ENCODE data around the gene ESYT1. TPM values are rescaled to one million over a fixed set of nuclear protein-coding genes. Genes with fewer than 3 reads are reported as not detected.

Gene ESYT1
- total and polyA plus RNA-seq, 4 experiments from 2014 or later: 249 to 690 (median 326) TPM

DNA sequence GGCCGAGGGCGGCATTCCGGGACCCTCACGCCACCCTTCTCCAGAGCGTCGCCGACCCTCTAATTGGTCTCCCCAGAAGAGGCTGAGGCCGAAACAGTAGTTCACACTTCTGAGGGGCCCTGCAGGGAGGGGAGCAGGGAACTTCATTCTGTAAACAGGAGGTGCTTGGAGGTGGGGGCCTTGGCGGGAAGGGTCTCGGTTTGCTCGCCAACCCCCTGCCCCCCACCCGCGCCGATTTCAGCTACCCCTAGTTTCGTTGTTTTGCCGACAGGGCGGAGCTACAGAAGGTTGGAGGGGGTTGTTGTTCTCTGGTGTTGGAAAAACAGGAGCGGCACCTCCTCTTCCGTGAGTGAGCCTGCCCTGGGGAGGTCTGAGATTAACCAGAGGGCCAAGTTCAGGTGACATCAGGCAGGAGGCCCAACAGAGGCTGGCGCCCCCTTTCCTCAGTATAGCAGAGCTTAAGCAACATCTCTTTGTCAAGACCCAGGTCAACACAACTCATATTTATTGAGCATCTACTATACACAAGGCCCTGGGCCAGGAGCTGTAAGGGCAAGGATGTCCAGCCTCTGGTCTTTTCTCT lies 47.4 kb upstream of the ESYT1 start:
- peak overlapping the region; percentile 49 to 90 (median 84) for H3K4me3 Mint-ChIP-seq
- no peaks in the 10 kb centered on the region for H3K36me3 ChIP-seq (ENCODE audit: insufficient read depth, low read length)

DNA sequence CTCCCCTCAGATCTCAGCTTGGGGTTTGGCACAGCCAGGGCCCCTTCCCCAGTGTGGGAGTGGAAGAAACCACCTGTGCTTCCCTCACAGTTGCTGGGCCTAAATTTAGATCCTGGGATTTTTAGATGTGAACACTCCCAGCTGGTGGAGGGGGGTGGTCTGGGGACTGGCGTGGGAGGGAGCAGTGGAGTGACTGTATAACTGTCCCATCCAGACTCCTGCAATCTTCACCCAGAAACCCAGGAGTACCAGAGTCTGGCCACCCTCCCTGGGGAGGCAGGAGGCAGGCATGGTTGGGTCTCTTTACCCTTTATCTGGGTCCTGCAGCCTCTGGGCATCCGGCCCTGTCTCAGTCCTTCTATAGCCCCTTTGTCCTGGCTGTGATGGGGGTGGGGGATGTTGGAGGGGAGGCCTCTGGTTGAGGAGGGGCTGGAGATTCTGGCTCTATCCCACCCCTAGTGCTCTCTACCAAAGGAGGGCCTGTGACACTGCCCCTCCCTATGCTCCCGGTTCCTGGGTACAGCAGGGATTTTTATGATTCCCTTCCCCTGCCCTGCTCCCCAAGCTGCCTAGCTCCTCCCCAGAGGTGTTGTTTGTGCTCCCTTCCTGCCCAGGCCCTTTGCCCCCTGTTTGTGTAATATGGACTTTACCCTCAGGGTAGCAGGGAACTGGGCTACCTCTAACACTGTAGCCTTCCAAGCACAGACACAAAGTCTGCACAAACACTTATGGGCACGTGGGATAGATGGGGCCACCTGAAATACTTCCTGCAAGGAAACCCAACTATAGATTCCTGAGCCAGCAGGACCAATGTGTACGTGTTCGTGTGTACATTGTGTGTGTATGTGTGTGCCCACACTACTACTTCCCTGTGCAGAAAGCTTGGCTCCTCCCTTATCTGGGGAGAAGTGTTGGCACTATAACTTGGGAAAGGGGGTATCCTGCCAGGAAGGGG lies 46.4 kb upstream of the ESYT1 start:
- H3K9me3 Mint-ChIP-seq: no peaks in the 10 kb centered on the region
- intact Hi-C loops (cut with micrococcal nuclease): no loop called here
- peak overlapping the region in 1 of 7 donors; percentile 76 for H3K27ac Mint-ChIP-seq
- Histone ChIP-seq H3K27ac (ENCODE audit: low read depth, low read length) (no peak overlapping the region), H3K36me3 (ENCODE audit: insufficient read depth, low read length) (no peaks in the 10 kb centered on the region), H3K4me3 (ENCODE audit: low read length in 2 of 2) (no peak overlapping the region), H3K9me3 (ENCODE audit: control insufficient read depth in 1 of 2, low read length in 2 of 2) (no peaks in the 10 kb centered on the region), H3K4me1 (ENCODE audit: insufficient read depth, low read length) (peaks cover 20% of the 10 kb centered on the region), H3K27me3 (ENCODE audit: insufficient read depth, low read length) (peaks cover 6% of the 10 kb centered on the region)
- H3K27me3 Mint-ChIP-seq: peaks cover 0 to 3% of the 10 kb centered on the region in 2 donors
- ChIA-PET POLR2A (ENCODE audit: partially characterized antibody) (interaction anchor here (0.6 to 6.1 kb wide), 5 partner anchors 21 to 108 kb away, joined by 3 to 70 read pairs (median 6); partner anchors contain the start of genes PA2G4, RAB5B, RPL41 and ZC3H10), CTCF (ENCODE audit: partially characterized antibody) (interaction anchor here (0.6 to 2.2 kb wide), 4 partner anchors 23 to 60 kb away, joined by 3 to 8 read pairs (median 6); partner anchors contain the start of gene PA2G4)
- no peak for DNase-seq
- H3K36me3 Mint-ChIP-seq: no peaks in the 10 kb centered on the region
- peak overlapping the region in 7 of 8 donors; percentile 17 to 88 (median 71) for H3K4me3 Mint-ChIP-seq
- peaks cover 0 to 25% (median 5%) of the 10 kb centered on the region in 4 donors for H3K4me1 Mint-ChIP-seq

More for the DNA sequence above, 47.4 kb upstream of the ESYT1 start:
- peaks cover 0 to 3% of the 10 kb centered on the region in 2 donors for H3K27me3 Mint-ChIP-seq
- no peaks in the 10 kb centered on the region for H3K36me3 Mint-ChIP-seq
- peak overlapping the region in 1 of 2 donors; percentile 52 for H3K4me3 ChIP-seq (ENCODE audit: low read length in 2 of 2)
- DNase-seq: no peak
- POLR2A ChIA-PET (ENCODE audit: partially characterized antibody): interaction anchor here (1.3 to 6.1 kb wide), 5 partner anchors 23 to 107 kb away, joined by 4 to 70 read pairs (median 6); partner anchors contain the start of genes PA2G4, RAB5B, RPL41 and ZC3H10
- intact Hi-C loops (cut with micrococcal nuclease): no loop called here
- no peaks in the 10 kb centered on the region for H3K9me3 Mint-ChIP-seq
- H3K4me1 Mint-ChIP-seq: peaks cover 0 to 25% (median 5%) of the 10 kb centered on the region in 4 donors
- CTCF ChIA-PET (ENCODE audit: partially characterized antibody): interaction anchor here (0.6 to 2.2 kb wide), 9 partner anchors 10 to 342 kb away, joined by 3 to 8 read pairs (median 4); partner anchors contain the start of gene PA2G4
- H3K9me3 ChIP-seq (ENCODE audit: control insufficient read depth in 1 of 2, low read length in 2 of 2): no peaks in the 10 kb centered on the region
- peaks cover 20% of the 10 kb centered on the region for H3K4me1 ChIP-seq (ENCODE audit: insufficient read depth, low read length)
- peaks cover 6% of the 10 kb centered on the region for H3K27me3 ChIP-seq (ENCODE audit: insufficient read depth, low read length)
- H3K27ac ChIP-seq (ENCODE audit: low read depth, low read length): no peak overlapping the region
- H3K27ac Mint-ChIP-seq: peak overlapping the region in 2 of 7 donors; percentile 37 to 76

DNA sequence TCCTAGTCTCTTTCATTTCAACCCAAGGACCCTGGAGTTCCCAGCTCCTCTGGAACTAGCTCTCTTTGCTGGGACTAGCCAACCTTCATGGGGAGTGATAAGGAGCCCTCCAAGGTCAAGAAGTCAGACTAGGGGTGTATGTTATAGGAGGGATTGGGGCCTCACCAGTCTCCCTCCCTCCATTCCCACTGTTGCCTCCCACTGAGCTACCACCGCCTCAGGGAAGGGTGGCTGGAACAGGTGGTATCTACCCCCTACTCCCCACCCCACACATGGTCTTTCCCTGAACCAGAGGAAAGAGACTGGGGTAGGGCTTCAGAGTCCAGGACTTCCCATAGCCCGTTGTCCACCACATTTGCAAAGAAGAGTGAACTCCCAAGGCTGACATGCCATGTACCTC lies 45.7 kb upstream of the ESYT1 start:
- Histone ChIP-seq H3K9me3 (ENCODE audit: control insufficient read depth in 1 of 2, low read length in 2 of 2) (no peaks in the 10 kb centered on the region), H3K4me3 (ENCODE audit: low read length in 2 of 2) (no peak overlapping the region), H3K27ac (ENCODE audit: low read depth, low read length) (no peak overlapping the region), H3K4me1 (ENCODE audit: insufficient read depth, low read length) (peaks cover 20% of the 10 kb centered on the region), H3K27me3 (ENCODE audit: insufficient read depth, low read length) (peaks cover 6% of the 10 kb centered on the region), H3K36me3 (ENCODE audit: insufficient read depth, low read length) (no peaks in the 10 kb centered on the region)
- ChIA-PET CTCF (ENCODE audit: partially characterized antibody) (interaction anchor here (2.2 kb wide), 1 partner anchor 22 kb away, joined by 7 read pairs; the partner anchor contains the start of gene PA2G4), POLR2A (ENCODE audit: partially characterized antibody) (interaction anchor here (6.1 kb wide), 1 partner anchor 21 kb away, joined by 70 read pairs; the partner anchor contains the start of gene PA2G4)
- Mint-ChIP-seq H3K27me3 (peaks cover 0 to 3% of the 10 kb centered on the region in 2 donors), H3K27ac (peak overlapping the region in 1 of 7 donors; percentile 19), H3K4me3 (no peak overlapping the region), H3K4me1 (peaks cover 0 to 25% (median 5%) of the 10 kb centered on the region in 4 donors), H3K9me3 (no peaks in the 10 kb centered on the region), H3K36me3 (no peaks in the 10 kb centered on the region)
- no peak for DNase-seq
- intact Hi-C loops (cut with micrococcal nuclease): no loop called here

DNA sequence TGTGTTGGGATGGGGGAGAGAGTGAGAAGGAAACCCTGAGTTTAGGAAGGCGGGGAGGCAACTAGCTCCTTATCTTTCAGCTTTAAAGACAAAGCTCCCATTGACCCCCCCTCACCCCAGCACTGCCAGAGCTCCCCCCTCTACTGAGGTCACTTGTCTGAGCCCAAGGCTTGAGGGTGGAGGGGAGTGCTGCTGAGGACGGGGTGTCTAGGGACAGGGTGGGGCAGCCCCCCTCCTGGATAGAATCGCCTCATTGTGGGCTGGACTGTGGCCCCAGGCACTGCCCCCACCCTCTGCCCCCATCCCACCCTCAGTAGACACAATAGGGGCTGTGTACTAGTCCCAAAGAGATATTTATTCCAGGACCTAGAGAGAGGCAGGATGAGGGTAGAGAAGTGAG lies 45.1 kb upstream of the ESYT1 start:
- Histone ChIP-seq H3K4me3 (ENCODE audit: low read length in 2 of 2) (no peak overlapping the region), H3K27me3 (ENCODE audit: insufficient read depth, low read length) (peaks cover 6% of the 10 kb centered on the region), H3K27ac (ENCODE audit: low read depth, low read length) (no peak overlapping the region), H3K36me3 (ENCODE audit: insufficient read depth, low read length) (no peaks in the 10 kb centered on the region), H3K9me3 (ENCODE audit: control insufficient read depth in 1 of 2, low read length in 2 of 2) (no peaks in the 10 kb centered on the region), H3K4me1 (ENCODE audit: insufficient read depth, low read length) (peaks cover 20% of the 10 kb centered on the region)
- intact Hi-C loops (cut with micrococcal nuclease): no loop called here
- ChIA-PET POLR2A (ENCODE audit: partially characterized antibody) (no interaction called here), CTCF (ENCODE audit: partially characterized antibody) (interaction anchor here (2.2 kb wide), 1 partner anchor 22 kb away, joined by 7 read pairs; the partner anchor contains the start of gene PA2G4)
- Mint-ChIP-seq H3K27ac (no peak overlapping the region), H3K9me3 (no peaks in the 10 kb centered on the region), H3K4me3 (no peak overlapping the region), H3K36me3 (no peaks in the 10 kb centered on the region), H3K27me3 (peaks cover 0 to 3% of the 10 kb centered on the region in 2 donors), H3K4me1 (peaks cover 0 to 25% (median 5%) of the 10 kb centered on the region in 4 donors)
- no peak for DNase-seq

DNA sequence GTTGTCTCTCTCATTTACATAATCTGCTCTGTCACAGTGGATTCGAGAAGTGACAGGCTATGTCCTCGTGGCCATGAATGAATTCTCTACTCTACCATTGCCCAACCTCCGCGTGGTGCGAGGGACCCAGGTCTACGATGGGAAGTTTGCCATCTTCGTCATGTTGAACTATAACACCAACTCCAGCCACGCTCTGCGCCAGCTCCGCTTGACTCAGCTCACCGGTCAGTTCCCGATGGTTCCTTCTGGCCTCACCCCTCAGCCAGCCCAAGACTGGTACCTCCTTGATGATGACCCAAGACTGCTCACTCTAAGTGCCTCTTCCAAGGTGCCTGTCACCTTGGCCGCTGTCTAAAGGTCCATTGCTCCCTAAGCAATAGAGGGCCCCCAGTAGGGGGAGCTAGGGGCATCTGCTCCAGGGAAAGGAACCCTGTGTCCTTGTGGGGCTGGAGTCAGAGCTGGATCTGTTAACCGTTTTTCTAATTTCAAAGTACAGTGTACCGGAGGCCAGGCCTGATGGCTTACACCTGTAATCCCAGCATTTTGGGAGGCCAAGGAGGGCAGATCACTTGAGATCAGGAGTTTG lies 43.0 kb upstream of the ESYT1 start:
- H3K4me1 Mint-ChIP-seq: peaks cover 0 to 11% (median 4%) of the 10 kb centered on the region in 4 donors

DNA sequence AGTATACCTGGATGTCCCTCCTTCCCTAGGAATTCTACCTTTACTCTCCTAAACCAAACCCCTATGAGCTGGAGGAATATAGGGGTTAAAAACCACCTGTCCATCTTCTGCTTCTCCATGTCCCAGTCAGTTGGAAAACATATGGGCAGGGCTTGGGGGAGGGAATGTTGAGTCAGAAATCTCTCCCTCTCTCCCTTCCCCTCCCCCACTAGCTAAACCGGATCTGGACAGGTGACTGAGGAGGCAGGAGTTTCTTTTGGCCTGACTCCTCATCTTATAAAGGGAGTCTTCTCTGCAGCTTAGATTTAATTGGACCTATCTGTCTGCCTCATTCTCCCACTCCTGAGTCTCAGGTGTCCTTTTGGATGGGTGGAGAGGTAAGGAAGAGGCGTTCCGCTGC lies 42.0 kb upstream of the ESYT1 start:
- H3K4me1 Mint-ChIP-seq: peaks cover 0 to 2% (median 0%) of the 10 kb centered on the region in 4 donors
- no peaks in the 10 kb centered on the region for H3K36me3 ChIP-seq (ENCODE audit: insufficient read depth, low read length)
- no peaks in the 10 kb centered on the region for H3K9me3 ChIP-seq (ENCODE audit: control insufficient read depth in 1 of 2, low read length in 2 of 2)
- no peak overlapping the region for H3K4me3 Mint-ChIP-seq
- peaks cover under 1% of the 10 kb centered on the region for H3K4me1 ChIP-seq (ENCODE audit: insufficient read depth, low read length)
- no peak overlapping the region for H3K27ac ChIP-seq (ENCODE audit: low read depth, low read length)
- H3K27ac Mint-ChIP-seq: no peak overlapping the region
- no peak for DNase-seq
- H3K27me3 ChIP-seq (ENCODE audit: insufficient read depth, low read length): peaks cover 6% of the 10 kb centered on the region
- intact Hi-C loops (cut with micrococcal nuclease): no loop called here
- CTCF ChIA-PET (ENCODE audit: partially characterized antibody): interaction anchor here (0.6 to 3.0 kb wide), 10 partner anchors 11 to 72 kb away, joined by 3 to 23 read pairs (median 3); partner anchors contain the start of genes MYL6, PA2G4 and ZC3H10
- no peak overlapping the region for H3K4me3 ChIP-seq (ENCODE audit: low read length in 2 of 2)
- peaks cover 0 to 3% of the 10 kb centered on the region in 2 donors for H3K27me3 Mint-ChIP-seq
- H3K9me3 Mint-ChIP-seq: no peaks in the 10 kb centered on the region
- no peaks in the 10 kb centered on the region for H3K36me3 Mint-ChIP-seq
- POLR2A ChIA-PET (ENCODE audit: partially characterized antibody): interaction anchor here (0.7 to 1.8 kb wide), 3 partner anchors 17 to 18 kb away, joined by 3 to 4 read pairs (median 4); partner anchors contain the start of gene PA2G4

More for the DNA sequence above, 43.0 kb upstream of the ESYT1 start:
- no peak overlapping the region for H3K4me3 Mint-ChIP-seq
- peaks cover 0 to 3% of the 10 kb centered on the region in 2 donors for H3K27me3 Mint-ChIP-seq
- Histone ChIP-seq H3K4me1 (ENCODE audit: insufficient read depth, low read length) (peaks cover 10% of the 10 kb centered on the region), H3K36me3 (ENCODE audit: insufficient read depth, low read length) (no peaks in the 10 kb centered on the region), H3K9me3 (ENCODE audit: control insufficient read depth in 1 of 2, low read length in 2 of 2) (no peaks in the 10 kb centered on the region), H3K27me3 (ENCODE audit: insufficient read depth, low read length) (peaks cover 6% of the 10 kb centered on the region), H3K27ac (ENCODE audit: low read depth, low read length) (no peak overlapping the region), H3K4me3 (ENCODE audit: low read length in 2 of 2) (no peak overlapping the region)
- no peaks in the 10 kb centered on the region for H3K9me3 Mint-ChIP-seq
- ChIA-PET CTCF (ENCODE audit: partially characterized antibody) (interaction anchor here (0.9 to 3.0 kb wide), 12 partner anchors 11 to 65 kb away, joined by 3 to 23 read pairs (median 3); partner anchors contain the start of genes PA2G4 and ZC3H10), POLR2A (ENCODE audit: partially characterized antibody) (interaction anchor here (1.8 kb wide), 1 partner anchor 19 kb away, joined by 4 read pairs; the partner anchor contains the start of gene PA2G4)
- DNase-seq: no peak
- intact Hi-C loops (cut with micrococcal nuclease): no loop called here
- H3K36me3 Mint-ChIP-seq: no peaks in the 10 kb centered on the region
- peak overlapping the region in 1 of 7 donors; percentile 76 for H3K27ac Mint-ChIP-seq
